NCI-H2081 (cell line): ENCODE results near the gene FOXP1.
"Not testable (repeated sequence)": the region's sequence is repeated elsewhere in the genome, so short reads cannot be mapped to it uniquely, and the experiment has no call there.

Source experiments
- DNase-seq, 2 experiments: peaks; one replicate each; lab custom pipeline; 2025; lab: John Stamatoyannopoulos, UW

The FOXP1 gene

GRCh38 chr3:71530903-71531530 is 52.5 kb downstream of the FOXP1 start:
- DNase-seq, result peak in 1 of 2 experiments; percentile 41

GRCh38 chr3:71528816-71529215 is 54.7 kb downstream of the FOXP1 start:
- no peak for DNase-seq

GRCh38 chr3:71526448-71526847 is 57.1 kb downstream of the FOXP1 start:
- DNase-seq, result not testable (repeated sequence)

DNA sequence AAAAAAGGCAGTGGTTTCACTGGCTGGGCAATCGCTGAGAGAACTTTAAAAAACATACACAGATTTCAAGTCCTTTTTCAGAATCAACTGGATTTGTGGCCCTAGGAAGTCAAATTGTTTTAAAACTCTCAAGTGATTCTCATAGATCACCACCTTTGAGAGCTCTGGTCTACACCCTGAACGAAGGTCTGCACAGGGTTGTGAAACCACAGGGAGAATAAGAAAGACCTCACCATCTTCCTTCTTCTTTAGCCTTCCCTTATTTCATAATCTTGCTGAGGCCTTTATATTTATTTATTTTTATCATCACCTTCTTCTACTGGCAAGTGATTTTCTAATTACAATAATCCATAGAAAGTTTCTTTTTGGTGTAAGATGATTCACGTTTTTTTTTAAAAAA is 58.1 kb downstream of the FOXP1 start:
- DNase-seq, result no peak

DNA sequence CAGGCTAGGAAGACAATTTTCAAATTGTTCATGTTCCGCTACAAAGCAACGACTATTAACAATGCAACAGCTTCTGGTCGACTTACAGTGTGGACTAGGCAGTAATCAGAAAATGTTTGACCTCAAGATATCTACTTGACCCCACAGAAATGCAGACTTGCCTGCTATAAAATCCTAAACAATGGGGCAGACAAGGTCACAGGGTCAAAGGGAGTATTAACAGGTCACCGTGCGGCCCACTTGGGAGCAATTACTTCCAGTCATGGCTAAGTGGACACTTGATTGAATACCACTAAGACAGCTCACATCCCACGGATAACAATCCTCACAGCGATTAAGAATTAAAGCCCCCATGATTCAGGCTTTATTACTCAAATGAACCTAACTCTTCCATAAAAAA is 58.9 kb downstream of the FOXP1 start:
- DNase-seq, result no peak

DNA sequence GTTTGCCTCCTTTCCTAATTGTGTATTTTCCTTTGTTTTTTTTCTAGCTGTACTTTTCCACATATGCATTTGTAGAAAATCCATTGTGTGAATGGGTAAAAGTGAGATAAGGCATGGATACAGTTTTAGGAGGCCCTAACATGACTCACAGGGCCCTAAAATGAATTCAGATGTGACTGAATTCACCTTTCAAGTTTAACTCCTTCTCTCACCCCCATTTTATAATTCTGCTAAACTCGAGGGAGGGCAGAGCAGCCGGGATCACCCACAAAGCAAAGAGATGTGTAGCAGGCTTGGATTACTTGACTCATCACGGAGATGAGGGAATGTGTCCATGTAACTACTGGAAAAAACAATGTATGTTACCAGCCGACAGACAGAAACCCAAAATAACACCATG is 59.9 kb downstream of the FOXP1 start:
- no peak for DNase-seq

DNA sequence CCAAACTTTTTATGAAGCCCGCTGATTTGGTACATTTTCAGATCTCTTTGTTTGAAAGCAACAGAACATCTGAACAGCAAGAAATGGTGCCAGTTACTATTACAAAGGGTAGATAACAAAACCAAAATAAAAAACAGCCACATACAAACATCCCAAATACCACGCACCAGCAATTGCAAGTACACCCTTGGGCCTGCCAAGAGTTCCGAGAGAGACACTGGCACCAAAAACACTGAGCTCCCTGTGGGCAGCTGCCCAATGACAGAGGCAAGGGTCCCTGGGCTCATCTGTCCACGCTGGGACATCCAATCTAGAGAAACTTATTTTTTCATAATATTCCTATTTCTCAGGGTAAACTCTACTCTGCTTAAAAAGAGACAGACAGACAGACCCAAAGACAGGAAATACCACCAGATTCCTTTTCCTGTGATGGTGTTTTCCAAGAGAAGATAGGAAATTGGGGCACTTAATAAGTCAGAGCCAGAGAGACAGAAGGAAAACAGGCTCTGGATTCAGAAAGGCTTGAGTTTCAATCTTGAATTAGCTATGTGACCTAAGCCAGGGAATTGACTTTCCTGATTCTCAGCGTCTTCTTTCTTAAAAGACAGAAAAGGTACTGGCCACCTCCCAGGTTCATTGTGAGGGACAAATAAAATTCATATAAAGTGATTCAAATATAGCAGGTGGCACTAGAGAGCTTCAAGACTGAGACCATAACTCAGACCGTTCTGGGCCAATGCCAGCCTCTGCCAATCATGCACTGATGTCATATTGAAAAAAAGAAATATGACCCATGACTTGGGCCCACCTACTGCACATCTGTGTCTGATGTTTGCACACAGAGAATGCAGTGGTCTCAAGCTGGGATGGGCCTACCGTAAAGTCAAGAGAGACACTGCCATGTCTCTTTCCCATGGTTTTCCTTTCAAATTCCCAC is 61.3 kb downstream of the FOXP1 start:
- DNase-seq, result no peak

GRCh38 chr3:71521021-71521352 is 62.5 kb downstream of the FOXP1 start:
- no peak for DNase-seq

GRCh38 chr3:71520161-71521020 is 63.1 kb downstream of the FOXP1 start:
- no peak for DNase-seq

DNA sequence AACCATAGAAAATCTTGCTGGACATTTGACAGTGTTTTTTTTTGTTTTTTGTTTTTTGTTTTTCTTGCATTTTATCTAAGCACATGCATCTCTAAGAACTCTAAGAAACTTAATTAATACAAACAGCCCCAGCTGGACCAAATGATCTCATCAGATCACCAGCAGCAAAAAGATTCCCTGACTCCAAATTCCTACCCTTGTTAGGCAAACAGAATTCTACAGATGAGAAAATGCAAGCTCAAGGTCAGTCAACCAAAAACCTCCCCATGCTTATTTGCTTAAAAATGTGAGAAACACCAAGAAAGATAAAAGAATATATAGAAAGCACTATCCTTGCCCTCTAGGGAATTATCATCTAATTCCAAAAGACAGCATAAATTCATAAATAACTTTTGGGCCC is 65.4 kb downstream of the FOXP1 start:
- no peak for DNase-seq

DNA sequence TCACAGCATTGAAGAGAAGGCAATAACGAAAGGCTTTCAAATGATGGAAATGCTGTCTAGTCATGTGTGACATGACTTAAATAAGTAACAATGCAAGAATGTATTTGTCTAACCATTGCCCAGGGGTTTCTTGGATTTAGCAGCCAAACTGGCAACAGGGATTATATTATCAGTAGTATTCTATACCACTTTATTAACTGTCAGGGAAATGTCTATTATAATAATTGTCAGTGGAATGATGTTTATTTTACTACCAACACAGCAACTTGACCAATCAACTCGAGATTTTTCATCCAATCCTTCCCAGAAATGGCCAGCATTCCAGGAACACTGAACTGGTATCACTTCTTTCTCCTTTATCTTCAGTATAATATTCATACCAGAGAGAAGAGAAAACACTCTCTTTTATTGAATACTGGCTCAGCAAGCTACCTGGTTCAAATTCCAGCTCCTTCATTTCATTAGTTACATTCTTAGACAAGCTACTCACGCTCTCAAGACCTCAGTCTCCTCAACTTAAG is 66.2 kb downstream of the FOXP1 start:
- DNase-seq, result no peak

DNA sequence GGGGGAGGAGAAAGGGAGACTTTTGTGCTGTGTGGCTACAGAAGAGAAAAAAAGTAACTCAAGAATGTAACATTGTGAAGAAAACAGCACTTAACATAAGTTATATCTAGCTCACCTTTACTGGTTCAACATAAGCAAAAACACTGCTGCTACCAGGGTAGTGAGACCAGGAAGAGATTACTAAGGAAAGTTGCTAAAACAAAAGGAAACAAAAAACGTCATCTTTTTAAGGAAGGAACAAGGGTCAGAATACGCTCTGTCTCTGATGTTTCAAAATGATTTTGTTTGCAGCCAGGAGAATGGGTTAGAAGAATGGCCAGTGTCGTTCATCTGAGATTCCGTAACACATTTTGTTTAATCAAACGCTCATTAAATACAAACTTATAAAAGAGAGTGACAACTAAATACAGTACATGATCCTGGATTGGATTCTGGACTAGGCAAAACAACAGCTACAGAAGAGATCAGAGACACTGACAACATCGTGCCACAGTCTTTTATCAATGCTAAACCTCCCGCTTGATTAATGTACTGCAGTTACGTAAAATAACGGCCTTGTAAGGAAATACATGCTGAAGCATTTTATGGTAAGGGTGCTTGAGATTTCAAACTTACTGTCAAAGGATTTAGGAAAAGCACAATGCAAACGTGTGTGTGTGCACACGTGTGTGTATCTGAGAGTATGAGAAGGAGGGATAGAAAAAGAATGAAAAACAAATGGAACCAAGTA is 67.7 kb downstream of the FOXP1 start:
- DNase-seq, result no peak

DNA sequence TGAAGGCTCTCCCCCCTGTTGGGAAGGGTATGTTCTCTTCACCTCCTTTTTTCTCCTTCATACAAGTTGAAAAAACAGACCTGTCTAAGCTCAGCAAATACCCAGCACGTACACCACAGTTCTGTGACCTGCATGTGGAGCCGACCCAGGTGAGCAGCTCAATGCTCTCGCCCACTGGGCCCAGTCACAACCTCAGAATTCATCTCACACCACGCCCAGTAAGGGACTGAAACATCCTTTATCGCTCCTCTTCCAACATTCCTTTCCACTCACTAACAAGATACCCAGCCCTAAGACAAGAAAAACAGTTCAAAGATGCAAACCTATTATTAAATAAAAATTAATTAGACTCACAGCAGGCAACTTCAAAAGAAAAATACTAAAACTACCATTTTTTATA is 68.9 kb downstream of the FOXP1 start:
- DNase-seq, result no peak

DNA sequence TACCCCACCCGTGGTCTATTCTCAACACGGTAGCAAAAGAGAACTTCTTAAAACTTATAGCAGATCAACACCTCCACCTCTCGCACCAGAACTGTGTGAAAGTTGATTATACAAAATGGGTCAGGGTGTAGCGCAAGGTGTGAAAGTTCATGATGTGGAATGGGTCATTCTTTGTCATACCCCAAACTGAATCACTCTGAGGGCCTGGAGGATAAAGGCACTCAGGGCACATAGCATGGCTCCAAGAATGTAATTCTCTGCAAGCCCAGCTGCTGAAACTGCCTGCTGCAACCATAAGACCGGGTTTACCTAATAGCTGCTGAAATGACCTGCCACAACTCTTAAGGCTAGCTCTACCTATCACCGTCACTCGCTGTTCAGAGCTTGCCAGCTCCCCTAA is 70.0 kb downstream of the FOXP1 start:
- DNase-seq, result no peak

GRCh38 chr3:71513081-71513480 is 70.4 kb downstream of the FOXP1 start:
- no peak for DNase-seq

GRCh38 chr3:71512544-71512943 is 71.0 kb downstream of the FOXP1 start:
- DNase-seq, result no peak

DNA sequence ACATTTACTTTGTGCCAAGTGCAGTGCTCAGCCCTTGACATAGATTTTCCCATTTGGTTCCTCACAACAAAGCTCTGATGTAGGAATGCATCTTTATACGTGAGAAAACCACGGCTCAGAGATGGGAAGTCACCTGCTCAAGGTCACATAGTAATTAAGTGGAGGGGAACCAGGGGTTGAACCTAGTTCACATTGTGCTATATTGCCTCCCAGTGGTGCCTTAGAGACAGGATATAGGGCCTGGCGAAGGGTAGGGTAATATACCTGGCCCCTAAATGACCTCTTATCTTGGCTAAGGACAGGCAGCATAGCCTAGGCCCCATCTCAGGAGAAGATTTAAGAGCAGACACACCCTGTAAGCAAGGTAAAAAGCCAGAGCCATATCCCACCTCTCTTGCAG is 71.5 kb downstream of the FOXP1 start:
- no peak for DNase-seq

DNA sequence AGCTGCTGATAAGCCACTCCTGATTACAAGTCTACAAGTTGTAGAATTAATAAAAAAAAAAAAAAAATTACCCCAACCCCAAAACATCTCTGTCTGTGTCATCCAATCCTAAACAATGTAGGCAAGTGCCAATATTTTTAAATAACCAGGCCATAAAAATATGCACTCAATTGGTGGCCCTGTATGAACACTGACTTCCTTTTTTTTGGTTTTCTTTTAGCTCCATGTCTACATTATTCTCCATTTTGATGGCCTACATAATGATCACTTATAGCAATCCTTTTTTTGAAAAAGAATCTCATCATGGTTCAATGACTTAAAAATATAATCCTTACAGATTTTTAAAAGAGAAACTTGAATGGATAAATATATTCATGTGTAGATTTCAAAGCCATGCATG is 72.1 kb downstream of the FOXP1 start:
- DNase-seq, result no peak

DNA sequence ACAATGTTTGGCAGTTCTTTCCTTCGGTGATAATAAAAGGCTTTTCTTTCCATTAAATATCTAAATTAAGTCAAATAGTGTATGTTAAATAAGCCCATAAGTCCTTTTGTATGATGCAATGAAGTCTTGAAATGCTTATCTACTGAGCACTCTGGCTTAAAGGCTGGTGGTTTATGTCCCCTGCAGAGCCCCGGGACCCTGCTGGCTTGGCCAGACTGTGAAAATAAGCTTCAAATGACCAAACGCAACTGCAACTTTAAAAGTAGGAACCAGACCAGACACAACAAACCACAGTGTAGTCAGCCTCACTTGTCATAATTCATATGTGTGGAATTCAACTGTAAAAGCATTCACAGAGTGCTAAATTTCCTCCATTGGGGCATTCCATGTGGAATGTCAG is 72.5 kb downstream of the FOXP1 start:
- DNase-seq, result no peak

DNA sequence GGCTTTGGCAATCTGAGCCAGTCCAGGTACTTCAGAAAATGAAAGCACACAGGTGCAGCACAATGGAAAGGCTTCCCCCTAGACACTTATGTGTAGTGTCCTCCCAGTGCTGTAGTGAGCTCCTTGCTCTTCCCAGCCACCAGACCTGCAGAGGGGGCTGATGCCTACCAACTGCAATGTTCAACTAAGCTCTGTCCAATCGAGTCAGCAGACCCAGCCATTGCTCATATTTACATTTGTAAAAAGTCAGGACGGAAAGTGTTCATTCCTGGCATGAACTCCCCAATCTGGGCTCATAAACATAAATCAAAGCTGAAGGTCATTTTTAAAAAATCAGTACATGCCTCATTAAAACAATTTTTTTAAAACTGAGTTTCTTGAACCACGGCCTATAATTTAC is 73.0 kb downstream of the FOXP1 start:
- no peak for DNase-seq

- DNase-seq, result no peak
Observed at GRCh38 chr3:71509066-71509465, 74.5 kb downstream of the FOXP1 start.
